ENCODE results near the gene MAGEB5.
"Not testable (repeated sequence)": the region's sequence is repeated elsewhere in the genome, so short reads cannot be mapped to it uniquely, and the experiment has no call there.

MAGEB5 gene

GRCh38 chrX:26215869-26216268 is at the start of gene MAGEB5:
MAGEB5 (plus strand) TSS chrX:26216169; CDS start chrX:26217302, 1,133 bp downstream.
- no peak for DNase-seq (ENCODE audit: low spot score)
- no peak for FAIRE-seq

- DNase-seq (ENCODE audit: low spot score): no peak
- FAIRE-seq: no peak
Measured at GRCh38 chrX:26192204-26192603, 23.8 kb upstream of the MAGEB5 start, which contains the start of gene MAGEB6. MAGEB6 (plus strand) TSS chrX:26192440; CDS start chrX:26193847, 1,407 bp downstream.

- FAIRE-seq (no peak), DNase-seq (ENCODE audit: low spot score) (no peak)
Measured at GRCh38 chrX:26203561-26203960, 12.4 kb upstream of the MAGEB5 start.

DNA sequence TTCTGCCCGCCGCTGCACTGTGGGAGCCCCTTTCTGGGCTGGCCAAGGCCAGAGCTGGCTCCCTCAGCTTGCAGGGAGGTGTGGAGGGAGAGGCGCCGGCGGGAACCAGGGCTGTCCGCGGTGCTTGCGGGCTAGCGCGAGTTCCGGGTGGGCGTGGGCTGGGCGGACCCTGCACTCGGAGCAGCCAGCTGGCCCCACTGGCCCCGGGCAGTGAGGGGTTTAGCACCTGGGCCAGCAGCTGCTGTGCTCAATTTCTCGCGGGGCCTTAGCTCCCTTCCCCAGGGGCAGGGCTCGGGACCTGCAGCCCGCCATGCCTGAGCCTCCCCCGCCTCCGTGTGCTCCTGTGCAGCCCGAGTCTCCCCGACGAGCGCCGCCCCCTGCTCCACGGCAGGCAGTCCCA is 11.3 kb upstream of the MAGEB5 start:
- DNase-seq (ENCODE audit: low spot score); FAIRE-seq: not testable (repeated sequence)

DNA sequence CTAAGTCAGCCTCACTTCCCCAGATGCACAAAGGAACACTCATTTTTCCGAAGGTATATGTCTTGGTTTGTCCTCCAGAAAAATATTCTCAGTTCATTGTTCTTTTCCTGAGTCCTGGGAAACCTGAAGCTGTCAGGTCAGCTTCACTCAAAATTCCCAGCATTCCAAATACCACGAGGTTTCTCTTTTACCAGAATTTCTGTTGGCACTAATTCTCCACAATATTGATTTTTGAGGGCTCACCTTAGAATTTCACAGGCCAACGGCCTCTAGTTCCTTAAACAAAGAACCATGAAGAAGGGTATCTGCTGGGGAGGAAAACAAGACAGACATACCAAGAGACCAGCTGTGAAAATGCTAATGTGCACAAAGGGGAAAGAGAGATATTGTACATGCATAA is 8.0 kb upstream of the MAGEB5 start:
- DNase-seq (ENCODE audit: low spot score): no peak
- no peak for FAIRE-seq

DNA sequence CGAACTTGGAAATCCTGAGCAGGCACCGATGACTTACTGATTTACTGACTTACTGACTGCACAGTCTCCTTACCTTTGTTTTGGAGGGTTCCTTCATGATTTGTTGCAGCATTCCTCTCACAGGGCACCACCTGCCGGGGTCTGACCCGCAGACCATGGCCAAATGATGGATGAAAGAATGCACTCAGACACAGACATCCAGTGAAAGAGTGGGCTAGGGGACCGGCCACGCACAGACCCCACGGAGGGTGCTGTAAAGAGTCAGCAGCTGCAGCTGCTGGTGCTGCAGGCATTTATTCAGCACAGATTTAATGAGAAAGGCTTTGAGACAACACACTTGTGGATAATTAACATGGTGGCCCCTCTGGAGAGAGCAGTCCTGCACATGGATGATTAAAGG is 3.4 kb downstream of the MAGEB5 start:
- DNase-seq (ENCODE audit: low spot score) (no peak), FAIRE-seq (no peak)

- DNase-seq (ENCODE audit: low spot score): no peak
- FAIRE-seq: no peak
Measured at GRCh38 chrX:26234177-26234576, 18.2 kb downstream of the MAGEB5 start.

DNA sequence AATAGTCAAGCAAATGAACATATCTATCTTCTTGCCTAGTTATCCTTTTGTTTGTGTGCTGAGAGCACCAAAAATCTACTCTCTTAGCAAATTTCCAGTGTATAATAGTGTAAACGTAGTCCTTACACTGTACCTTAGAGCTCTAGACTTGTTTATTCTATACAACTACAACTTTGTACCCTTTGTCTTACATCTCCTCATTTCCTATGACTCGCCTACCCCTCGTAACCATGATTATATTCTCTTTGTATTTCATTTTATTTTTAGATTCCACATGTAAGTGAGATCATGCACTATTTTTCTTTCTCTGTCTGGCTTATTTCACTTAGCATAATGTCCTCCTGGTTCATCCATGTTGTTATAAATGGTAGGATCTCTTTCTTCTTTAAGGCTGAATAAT is 37.6 kb downstream of the MAGEB5 start:
- DNase-seq (ENCODE audit: low spot score) (no peak), FAIRE-seq (no peak)

- DNase-seq (ENCODE audit: low spot score): peak; percentile 37
- peak; percentile 81 for FAIRE-seq
Measured at GRCh38 chrX:26254436-26254835, 38.5 kb downstream of the MAGEB5 start.

GRCh38 chrX:26262121-26262523 is 46.2 kb downstream of the MAGEB5 start:
- FAIRE-seq (no peak), DNase-seq (ENCODE audit: low spot score) (no peak)
